CD14-positive monocyte (primary cell): ENCODE measurements around the gene ZNF423. TPM values are rescaled to one million over a fixed set of nuclear protein-coding genes. Genes with fewer than 3 reads are reported as not detected.

Experiments
- DNase-seq, 3 donors: peaks; one replicate each; pipeline ENCODE4 v3.0.0-alpha.2; 2011 to 2022
- H2AFZ ChIP-seq: 2 replicates; pipeline ENCODE4 v1.6.0; 2012; ENCODE audit warnings: mild to moderate bottlenecking, low read depth, low read length, inconsistent platforms; ENCODE audit not compliant: insufficient read depth, poor library complexity, severe bottlenecking
- H3K27ac ChIP-seq, 2 donors: 1 replicate in 1 of 2; 2 replicates in 1 of 2; pipeline ENCODE4 v1.5.1; 2012 to 2013; ENCODE audit warnings: low read length in 2 of 2, control low read depth in 1 of 2, inconsistent platforms in 1 of 2, low read depth in 1 of 2, mild to moderate bottlenecking in 1 of 2
- H3K27me3 ChIP-seq, 2 donors: one replicate each; pipeline versions ENCODE4 v1.6.0 to v1.6.1; 2011 to 2013; ENCODE audit warnings: low read length in 2 of 2; ENCODE audit not compliant: control insufficient read depth in 2 of 2, insufficient read depth in 2 of 2
- H3K36me3 ChIP-seq, 2 donors: replicated peaks in 1 of 2; 1 replicate in 1 of 2; 2 replicates in 1 of 2; pipeline versions ENCODE4 v1.5.1 to v1.6.1; 2012 to 2013; ENCODE audit warnings: low read length in 2 of 2, control low read depth in 1 of 2, inconsistent platforms in 1 of 2, mild to moderate bottlenecking in 1 of 2; ENCODE audit not compliant: insufficient read depth in 2 of 2, control insufficient read depth in 1 of 2
- H3K4me1 ChIP-seq, 2 donors: 1 replicate in 1 of 2; 2 replicates in 1 of 2; pipeline versions ENCODE4 v1.5.1 to v1.6.1; 2012 to 2013; ENCODE audit warnings: low read length in 2 of 2, control low read depth in 1 of 2, inconsistent platforms in 1 of 2, mild to moderate bottlenecking in 1 of 2, moderate library complexity in 1 of 2; ENCODE audit not compliant: insufficient read depth in 2 of 2, control insufficient read depth in 1 of 2
- H3K4me2 ChIP-seq: replicated peaks from 2 replicates; pipeline ENCODE3; 2012; ENCODE audit warnings: low read length, moderate library complexity, mild to moderate bottlenecking; ENCODE audit not compliant: poor library complexity, severe bottlenecking; ENCODE audit errors: extremely low read depth
- H3K4me3 ChIP-seq, 3 experiments: fragments of 200-600 bp in 1 of 3; sonication (generic) in 1 of 3; replicated peaks in 1 of 3; 1 replicate in 2 of 3; 2 replicates in 1 of 3; pipeline ENCODE4 v1.5.1; 2011 to 2013; ENCODE audit warnings: low read length in 3 of 3, mild to moderate bottlenecking in 3 of 3, control low read depth in 2 of 3, low read depth in 2 of 3, inconsistent platforms in 1 of 3, moderate library complexity in 1 of 3
- H3K79me2 ChIP-seq: 2 replicates; pipeline ENCODE4 v1.6.0; 2012; ENCODE audit warnings: mild to moderate bottlenecking, control low read depth, inconsistent platforms, low read length, moderate library complexity; ENCODE audit not compliant: insufficient read depth
- H3K9ac ChIP-seq: 2 replicates; pipeline ENCODE4 v1.6.0; 2017; ENCODE audit warnings: low read length, mild to moderate bottlenecking; ENCODE audit not compliant: insufficient read depth, poor library complexity, severe bottlenecking
- H3K9me3 ChIP-seq, 2 donors: replicated peaks in 1 of 2; 1 replicate in 1 of 2; 2 replicates in 1 of 2; pipeline versions ENCODE4 v1.5.1 to v1.6.1; 2012 to 2013; ENCODE audit warnings: low read length in 2 of 2, control low read depth in 1 of 2; ENCODE audit not compliant: control insufficient read depth in 1 of 2, insufficient read depth in 1 of 2
- H4K20me1 ChIP-seq: 2 replicates; pipeline ENCODE4 v1.6.0; 2012; ENCODE audit warnings: mild to moderate bottlenecking, low read length, control low read depth, moderate library complexity; ENCODE audit not compliant: insufficient read depth
- H3K27ac Mint-ChIP-seq, 7 donors: one replicate each; pipeline ENCODE4 v1.8.0; 2020; ENCODE audit warnings: mild to moderate bottlenecking in 7 of 7, mixed read lengths in 7 of 7, moderate library complexity in 6 of 7, inconsistent platforms in 2 of 7
- H3K27me3 Mint-ChIP-seq, 3 donors: one replicate each; pipeline ENCODE4 v1.8.0; 2021 to 2022; ENCODE audit warnings: low read depth in 3 of 3, mild to moderate bottlenecking in 3 of 3, mixed read lengths in 3 of 3, moderate library complexity in 3 of 3, inconsistent platforms in 1 of 3
- H3K36me3 Mint-ChIP-seq, 2 donors: one replicate each; pipeline ENCODE4 v1.8.0; 2020; ENCODE audit warnings: mixed read lengths in 2 of 2, inconsistent platforms in 1 of 2, mild to moderate bottlenecking in 1 of 2
- H3K4me1 Mint-ChIP-seq: one replicate; pipeline ENCODE4 v1.8.0; 2020; ENCODE audit warnings: mild to moderate bottlenecking, mixed read lengths
- H3K4me3 Mint-ChIP-seq, 2 donors: one replicate each; pipeline ENCODE4 v1.8.0; 2020; ENCODE audit warnings: mild to moderate bottlenecking in 2 of 2, mixed read lengths in 2 of 2, moderate library complexity in 1 of 2
- H3K9me3 Mint-ChIP-seq, 7 donors: one replicate each; pipeline ENCODE4 v1.8.0; 2020 to 2022; ENCODE audit warnings: mixed read lengths in 7 of 7, mild to moderate bottlenecking in 6 of 7, moderate library complexity in 6 of 7, inconsistent platforms in 2 of 7
- WGBS: methylation state at CpG from one replicate; pipeline ENCODE4 v1.1.5; 2013; ENCODE audit warnings: missing lambda C conversion rate; ENCODE audit not compliant: insufficient coverage; 5-methylcytosine and 5-hydroxymethylcytosine counted together
- intact Hi-C, 2 donors: fragments of 100-400 bp; cut with micrococcal nuclease; formaldehyde crosslinking; loops; one replicate each; pipeline versions ENCODE4 v1.15.0 to v1.15.1; 2023
- polyA plus RNA-seq, 3 donors: library from polyadenylated mRNA; depleted of rRNA in 1 of 3; unstranded in 2 of 3; stranded (reverse) in 1 of 3; fragments of 300-500 nt in 2 of 3; fragments of >200 nt in 1 of 3; fragmentation: Illumina TruSeq in 2 of 3; gene quantifications; 1 replicate in 2 of 3; 2 replicates in 1 of 3; pipeline ENCODE4 v1.2.3, GENCODE V29; 2012 to 2021
- TF ChIP-seq, protein P1 (sequence below): fragments of 200-600 bp; IDR thresholded peaks from one replicate; pipeline ENCODE4 v1.8.0; 2022; ENCODE audit warnings: antibody characterized with exemption, mild to moderate bottlenecking

The ZNF423 gene
- polyA plus RNA-seq, 3 donors = not detected

DNA sequence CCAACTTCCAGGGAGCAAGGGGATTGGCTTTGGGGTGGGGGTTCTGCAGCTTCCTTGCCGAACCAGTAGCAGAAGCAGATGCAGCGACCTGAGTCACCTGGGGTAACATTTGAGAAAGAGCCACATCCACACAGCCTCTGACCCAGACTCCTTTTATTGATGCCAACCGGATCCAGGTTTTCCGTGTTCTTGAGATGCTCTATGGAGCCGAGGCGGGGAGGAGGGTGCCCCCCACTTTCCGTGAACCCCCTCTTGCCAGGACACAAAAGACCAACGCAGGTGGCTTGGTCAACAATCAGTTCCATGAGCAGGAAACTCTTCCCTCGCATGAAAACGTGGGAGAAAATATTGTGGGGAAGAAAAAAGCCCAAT is 356.5 kb downstream of the ZNF423 start:
- H3K27me3 ChIP-seq = no peaks in the 10 kb centered on the region
- no peak for DNase-seq
- no peak overlapping the region for H3K27ac ChIP-seq
- no peak overlapping the region for H2AFZ ChIP-seq
- 86% methylated on average over 5 of the region's 10 CpGs for WGBS
- H4K20me1 ChIP-seq = no peaks in the 10 kb centered on the region
- Mint-ChIP-seq H3K4me3 (no peak overlapping the region), H3K27me3 (peaks cover 0 to 3% (median 3%) of the 10 kb centered on the region in 3 donors), H3K4me1 (peaks cover 20% of the 10 kb centered on the region), H3K9me3 (peaks cover 0 to 3% (median 0%) of the 10 kb centered on the region in 7 donors), H3K27ac (no peak overlapping the region), H3K36me3 (no peaks in the 10 kb centered on the region)
- intact Hi-C loops = loop anchor here in 1 of 2 donors (10.0 kb wide), 1 partner anchor 95 kb away; no protein-coding TSS in a partner anchor
- no peaks in the 10 kb centered on the region for H3K9me3 ChIP-seq
- no peak overlapping the region for H3K4me2 ChIP-seq
- peaks cover 14 to 17% of the 10 kb centered on the region in 2 donors for H3K4me1 ChIP-seq
- TF ChIP-seq, protein P1, sequence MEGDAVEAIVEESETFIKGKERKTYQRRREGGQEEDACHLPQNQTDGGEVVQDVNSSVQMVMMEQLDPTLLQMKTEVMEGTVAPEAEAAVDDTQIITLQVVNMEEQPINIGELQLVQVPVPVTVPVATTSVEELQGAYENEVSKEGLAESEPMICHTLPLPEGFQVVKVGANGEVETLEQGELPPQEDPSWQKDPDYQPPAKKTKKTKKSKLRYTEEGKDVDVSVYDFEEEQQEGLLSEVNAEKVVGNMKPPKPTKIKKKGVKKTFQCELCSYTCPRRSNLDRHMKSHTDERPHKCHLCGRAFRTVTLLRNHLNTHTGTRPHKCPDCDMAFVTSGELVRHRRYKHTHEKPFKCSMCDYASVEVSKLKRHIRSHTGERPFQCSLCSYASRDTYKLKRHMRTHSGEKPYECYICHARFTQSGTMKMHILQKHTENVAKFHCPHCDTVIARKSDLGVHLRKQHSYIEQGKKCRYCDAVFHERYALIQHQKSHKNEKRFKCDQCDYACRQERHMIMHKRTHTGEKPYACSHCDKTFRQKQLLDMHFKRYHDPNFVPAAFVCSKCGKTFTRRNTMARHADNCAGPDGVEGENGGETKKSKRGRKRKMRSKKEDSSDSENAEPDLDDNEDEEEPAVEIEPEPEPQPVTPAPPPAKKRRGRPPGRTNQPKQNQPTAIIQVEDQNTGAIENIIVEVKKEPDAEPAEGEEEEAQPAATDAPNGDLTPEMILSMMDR = no peak
- H3K36me3 ChIP-seq = no peaks in the 10 kb centered on the region
- H3K4me3 ChIP-seq = no peak overlapping the region
- H3K79me2 ChIP-seq = no peaks in the 10 kb centered on the region
- H3K9ac ChIP-seq = no peak overlapping the region

DNA sequence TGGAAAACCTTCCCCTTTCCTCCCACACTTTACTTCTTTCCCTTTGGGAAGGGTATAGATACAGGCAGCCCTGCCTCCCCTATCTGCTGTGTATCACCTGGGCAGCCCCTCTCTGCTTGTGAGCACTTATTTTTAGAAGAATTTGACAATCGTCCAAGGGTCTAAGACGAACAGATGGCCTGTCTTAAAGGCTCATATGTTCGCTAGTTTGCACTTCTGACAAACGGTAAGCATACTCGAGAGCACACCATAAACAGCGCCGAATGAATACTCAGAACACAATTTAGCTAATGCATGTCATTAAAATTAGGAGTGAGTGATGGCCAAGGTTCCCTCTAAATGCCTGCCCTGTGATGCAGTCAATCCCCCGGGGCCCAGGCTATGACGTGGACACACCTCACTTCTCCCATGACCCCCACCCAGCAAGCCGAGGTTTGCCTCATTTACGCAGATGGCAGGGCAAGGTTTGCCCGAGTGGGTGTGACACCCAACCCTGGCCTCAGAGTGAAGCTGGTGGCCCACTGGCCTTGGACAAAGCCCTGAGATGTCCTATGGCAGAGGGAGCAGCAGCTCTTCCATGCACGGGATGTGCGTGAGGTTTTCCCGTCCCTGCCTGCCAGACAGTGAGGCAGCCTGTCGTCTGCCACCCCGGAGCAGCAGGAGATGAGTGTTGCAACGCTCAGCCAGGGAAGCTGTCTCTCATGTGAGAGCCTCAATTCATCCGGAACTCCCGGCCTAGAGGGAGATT is 357.1 kb downstream of the ZNF423 start:
- no peak overlapping the region for H3K4me3 ChIP-seq
- no peak for DNase-seq
- no peak overlapping the region for H3K27ac Mint-ChIP-seq
- intact Hi-C loops = loop anchor here in 1 of 2 donors (10.0 kb wide), 1 partner anchor 96 kb away; no protein-coding TSS in a partner anchor
- peaks cover 0 to 3% (median 3%) of the 10 kb centered on the region in 3 donors for H3K27me3 Mint-ChIP-seq
- peaks cover 12 to 15% of the 10 kb centered on the region in 2 donors for H3K4me1 ChIP-seq
- H3K9me3 ChIP-seq = no peaks in the 10 kb centered on the region
- H3K36me3 Mint-ChIP-seq = no peaks in the 10 kb centered on the region
- no peak overlapping the region for H3K27ac ChIP-seq
- H3K9ac ChIP-seq = no peak overlapping the region
- H4K20me1 ChIP-seq = no peaks in the 10 kb centered on the region
- no peaks in the 10 kb centered on the region for H3K79me2 ChIP-seq
- no peaks in the 10 kb centered on the region for H3K36me3 ChIP-seq
- no peak overlapping the region for H3K4me2 ChIP-seq
- H3K9me3 Mint-ChIP-seq = peaks cover 0 to 3% (median 0%) of the 10 kb centered on the region in 7 donors
- TF ChIP-seq, protein P1 = no peak
- H3K4me1 Mint-ChIP-seq = peaks cover 18% of the 10 kb centered on the region
- H2AFZ ChIP-seq = no peak overlapping the region
- no peaks in the 10 kb centered on the region for H3K27me3 ChIP-seq
- no peak overlapping the region for H3K4me3 Mint-ChIP-seq
- WGBS = 84% methylated on average over 20 of the region's 20 CpGs
